Stimulated activated naive CD8-positive, alpha-beta T cell treated with anti-CD3 and anti-CD28 coated beads, Interleukin-15, Interleukin-2, amounts not matched to agents 100 U/mL and 50 U/mL, for 24 hours (primary cell): Measurements from ENCODE around the gene OR51A2.
A peak's percentile ranks its signal among the peaks of the same experiment; 100 is the strongest.
"Not testable (repeated sequence)": the region's sequence is repeated elsewhere in the genome, so short reads cannot be mapped to it uniquely, and the experiment has no call there.

ENCODE experiments used
- ATAC-seq: fragments of 150-1000 bp; cut with Tn5 transposase; one replicate; pipeline ENCODE4 v1.10.0; 2021
- DNase-seq: peaks from one replicate; pipeline ENCODE4 v3.0.0; 2021

The OR51A2 gene, protein sequence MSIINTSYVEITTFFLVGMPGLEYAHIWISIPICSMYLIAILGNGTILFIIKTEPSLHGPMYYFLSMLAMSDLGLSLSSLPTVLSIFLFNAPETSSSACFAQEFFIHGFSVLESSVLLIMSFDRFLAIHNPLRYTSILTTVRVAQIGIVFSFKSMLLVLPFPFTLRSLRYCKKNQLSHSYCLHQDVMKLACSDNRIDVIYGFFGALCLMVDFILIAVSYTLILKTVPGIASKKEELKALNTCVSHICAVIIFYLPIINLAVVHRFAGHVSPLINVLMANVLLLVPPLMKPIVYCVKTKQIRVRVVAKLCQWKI

DNA sequence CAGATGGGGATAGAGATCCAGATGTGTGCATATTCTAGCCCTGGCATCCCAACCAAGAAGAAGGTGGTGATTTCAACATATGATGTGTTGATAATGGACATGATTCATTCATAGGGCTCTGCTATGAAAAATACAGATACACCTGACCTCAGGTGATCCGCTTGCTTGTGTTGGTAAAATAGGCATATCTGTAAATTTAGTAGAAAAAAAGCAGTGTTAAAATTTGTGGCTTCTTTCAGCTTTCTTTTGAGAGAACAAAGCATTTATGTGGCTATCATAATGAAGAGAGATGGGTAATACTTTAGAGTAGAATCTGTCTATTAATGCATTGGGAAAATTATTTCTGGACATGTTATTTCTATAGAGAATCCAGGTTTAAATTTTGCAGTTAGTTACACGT lies at the start of gene OR51A2:
TSS of gene OR51A2 (minus strand) at position 101 of the 400 bp plus-strand sequence. CDS start at position 101, 0 bp downstream.
- not testable (repeated sequence) for DNase-seq, ATAC-seq

DNA sequence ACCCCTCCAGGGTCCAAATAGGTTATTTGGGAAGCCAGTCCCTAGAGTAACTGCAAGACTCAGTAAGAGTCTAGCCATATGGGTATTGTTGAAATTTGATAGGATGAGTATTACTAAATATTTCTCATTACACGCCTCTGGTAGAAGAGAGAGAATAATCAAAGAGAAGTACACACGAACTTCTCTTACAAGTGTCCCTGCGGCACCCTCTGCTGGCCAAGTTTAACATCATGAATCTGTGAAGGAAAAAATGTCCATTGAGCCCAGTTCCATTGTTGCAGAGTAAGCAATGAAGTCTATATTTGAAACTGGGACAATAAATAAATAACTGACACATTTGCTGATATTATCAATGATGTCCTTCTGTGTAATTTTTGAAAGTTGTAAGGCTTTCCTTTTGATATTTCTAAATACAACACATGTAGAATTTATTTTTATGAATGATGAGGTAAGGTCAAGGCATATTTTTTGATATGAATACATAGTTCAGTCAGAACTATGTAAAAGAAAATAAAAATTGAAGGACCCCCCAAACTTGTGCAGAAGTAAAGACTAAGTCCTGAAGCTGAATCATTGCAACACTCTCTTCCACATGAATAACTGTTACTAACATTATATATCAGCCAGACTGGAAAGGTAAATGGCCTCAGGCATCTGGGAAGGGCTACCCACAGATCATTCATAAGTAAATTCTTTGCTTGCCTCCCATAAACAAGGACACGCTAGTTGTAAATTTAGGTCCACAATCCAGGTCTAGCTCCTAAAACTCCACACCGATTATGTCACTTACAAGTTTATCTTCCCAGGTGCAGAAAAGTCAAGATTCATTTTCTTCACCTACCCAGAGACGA lies 49.1 kb upstream of the OR51A2 start:
- DNase-seq, result peak; percentile 24
- no peak for ATAC-seq

DNA sequence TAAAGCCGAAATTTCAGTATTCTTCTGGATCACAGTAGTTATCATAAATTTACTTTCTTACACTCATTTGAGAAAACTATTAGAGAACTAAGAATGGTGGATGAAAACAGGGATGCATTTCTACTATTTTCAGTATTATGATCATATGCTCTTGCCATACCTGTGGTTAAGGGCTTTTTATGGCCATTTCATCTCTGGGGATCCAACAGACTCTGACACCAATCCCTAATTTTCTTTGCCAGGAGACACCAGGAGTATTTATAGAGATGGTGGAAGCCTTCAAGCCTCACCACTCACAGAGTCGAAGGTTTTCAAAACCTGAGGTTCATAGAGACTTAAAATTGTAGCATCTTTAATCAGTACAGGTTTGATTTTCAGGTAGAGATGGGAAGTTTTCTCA lies 39.0 kb upstream of the OR51A2 start, which contains the start of gene OR51L1:
TSS of gene OR51L1 (plus strand) at position 301 of the 400 bp plus-strand sequence. CDS start 4,132 bp downstream, outside the sequence.
- no peak for ATAC-seq
- no peak for DNase-seq

DNA sequence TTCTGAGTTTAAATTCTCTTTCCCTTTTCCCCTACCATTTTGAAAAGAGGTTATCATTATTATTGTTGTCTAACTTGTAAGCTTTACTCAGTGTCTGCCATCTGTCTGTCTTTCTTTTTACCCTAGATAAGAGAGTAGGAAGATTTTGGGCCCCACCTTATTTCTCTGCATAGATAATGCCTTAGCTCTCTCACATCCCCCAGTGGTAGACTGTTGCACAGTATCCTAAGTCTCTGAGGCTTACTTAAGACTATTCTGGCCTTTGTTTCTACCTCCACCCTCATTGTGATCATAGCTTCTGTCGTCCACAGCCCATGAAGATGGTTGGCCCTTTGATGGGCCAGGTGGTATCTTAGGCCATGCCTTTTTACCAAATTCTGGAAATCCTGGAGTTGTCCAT lies 35.5 kb upstream of the OR51A2 start:
- ATAC-seq (no peak), DNase-seq (no peak)

DNA sequence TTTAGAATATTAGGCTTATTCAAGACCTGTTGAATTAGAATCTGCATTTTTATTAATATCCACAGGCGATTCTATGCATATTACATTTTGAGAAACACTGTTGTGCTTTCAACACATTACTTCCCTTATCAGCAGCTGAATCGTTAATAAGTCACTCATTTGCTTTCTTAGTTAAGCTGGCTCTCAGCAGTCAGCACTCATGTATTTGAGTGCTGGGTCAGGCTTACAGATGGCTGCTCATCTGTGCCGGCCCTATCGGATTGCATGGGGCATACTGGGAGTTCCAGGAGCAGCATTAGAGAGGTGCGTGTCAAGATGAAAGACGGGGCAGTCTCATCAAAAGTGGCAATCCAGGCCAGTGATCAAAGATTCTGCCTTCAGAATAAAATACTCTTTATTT lies 28.3 kb upstream of the OR51A2 start:
- DNase-seq (no peak), ATAC-seq (no peak)

DNA sequence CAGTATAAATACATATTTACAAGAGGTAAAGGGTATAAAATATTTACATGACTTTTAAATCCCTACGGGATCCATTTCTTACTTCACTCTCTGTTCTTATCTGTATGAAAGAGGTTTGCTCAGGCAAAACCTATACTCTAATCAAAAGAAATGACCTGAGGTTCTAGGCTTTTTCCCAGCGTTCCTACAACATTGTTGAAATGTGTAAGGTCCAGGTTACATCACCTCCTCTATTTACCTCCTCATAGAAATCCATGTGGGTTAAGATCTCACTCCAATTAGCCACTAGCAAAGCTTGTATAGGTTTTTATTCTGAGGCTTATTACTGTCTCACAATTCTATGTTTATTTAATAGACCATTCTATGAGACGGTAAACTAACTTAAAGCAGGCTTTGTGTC lies 27.2 kb upstream of the OR51A2 start:
- no peak for ATAC-seq
- DNase-seq, result no peak

DNA sequence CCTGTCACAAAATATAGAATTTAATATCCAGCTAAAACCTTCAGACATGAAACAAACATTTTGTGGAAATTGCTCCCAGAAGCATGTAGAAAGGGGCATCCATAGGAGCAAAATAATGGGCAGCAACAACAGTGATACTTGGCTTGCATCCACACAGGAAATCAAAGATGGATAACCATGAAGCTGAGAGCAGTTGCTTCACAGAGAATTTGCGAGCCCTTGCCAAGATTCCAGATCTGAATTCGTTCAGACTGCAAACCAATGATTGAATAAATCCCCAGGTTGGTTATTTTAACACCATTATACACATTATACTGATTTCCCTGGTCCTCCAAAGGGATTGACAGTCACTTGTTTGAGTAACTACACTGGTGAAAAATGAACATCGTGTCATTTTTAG lies 23.5 kb upstream of the OR51A2 start:
- ATAC-seq (no peak), DNase-seq (no peak)

DNA sequence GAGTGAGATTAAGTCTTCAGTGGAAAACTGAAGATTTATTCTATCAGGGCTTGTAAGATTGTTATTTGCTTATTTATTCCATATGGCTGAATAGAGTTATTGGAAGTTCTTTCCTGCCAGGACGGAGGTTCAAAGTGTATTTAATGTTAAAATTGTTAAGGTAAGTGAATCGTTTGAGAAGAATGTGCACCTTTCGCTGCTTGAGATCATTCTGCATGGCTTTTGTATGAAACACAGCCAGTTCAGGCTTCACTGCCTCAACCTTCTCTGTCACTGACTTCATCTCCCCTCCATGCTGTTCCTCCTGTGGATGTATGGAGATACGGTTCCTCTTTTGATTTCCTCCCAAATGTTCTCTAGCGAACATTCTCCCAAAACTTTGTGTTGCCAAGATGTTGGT lies 19.9 kb upstream of the OR51A2 start:
- no peak for ATAC-seq
- no peak for DNase-seq

DNA sequence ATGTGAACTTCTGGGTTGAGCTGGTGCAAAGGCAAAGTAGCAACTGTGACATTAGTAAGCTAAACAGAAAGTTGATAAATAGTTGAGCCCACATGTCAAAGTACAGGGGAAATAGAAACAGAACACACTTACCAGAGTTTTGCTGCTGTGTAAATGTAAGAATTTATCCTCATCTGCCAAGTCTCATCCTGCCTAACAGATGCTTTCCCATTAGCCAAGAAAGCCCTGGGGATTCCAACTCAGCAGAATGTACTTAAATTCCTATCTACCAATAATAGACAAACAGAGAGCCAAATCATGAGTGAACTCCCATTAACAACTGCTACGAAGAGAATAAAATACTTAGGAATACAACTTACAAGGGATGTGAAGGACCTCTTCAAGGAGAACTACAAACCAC lies 7.3 kb upstream of the OR51A2 start:
- DNase-seq (no peak), ATAC-seq (no peak)

DNA sequence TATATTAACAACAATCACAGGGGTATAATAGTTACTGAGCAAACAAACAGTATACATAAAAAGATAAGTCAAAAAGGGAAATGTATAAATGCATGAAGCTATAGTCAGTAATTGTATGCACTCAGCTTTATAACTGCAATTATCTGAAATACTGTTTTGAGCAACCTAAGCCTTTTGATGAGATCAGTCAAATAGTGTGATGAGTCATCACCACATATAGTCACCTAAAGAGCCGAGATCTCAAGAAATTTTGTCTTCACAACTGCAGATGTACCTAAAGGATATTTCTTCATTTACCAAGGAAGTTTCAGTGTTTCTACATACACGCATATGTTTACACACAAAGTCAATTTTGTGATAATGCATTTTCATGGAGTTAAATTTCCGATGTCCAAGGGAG lies 5.4 kb upstream of the OR51A2 start:
- no peak for DNase-seq

DNA sequence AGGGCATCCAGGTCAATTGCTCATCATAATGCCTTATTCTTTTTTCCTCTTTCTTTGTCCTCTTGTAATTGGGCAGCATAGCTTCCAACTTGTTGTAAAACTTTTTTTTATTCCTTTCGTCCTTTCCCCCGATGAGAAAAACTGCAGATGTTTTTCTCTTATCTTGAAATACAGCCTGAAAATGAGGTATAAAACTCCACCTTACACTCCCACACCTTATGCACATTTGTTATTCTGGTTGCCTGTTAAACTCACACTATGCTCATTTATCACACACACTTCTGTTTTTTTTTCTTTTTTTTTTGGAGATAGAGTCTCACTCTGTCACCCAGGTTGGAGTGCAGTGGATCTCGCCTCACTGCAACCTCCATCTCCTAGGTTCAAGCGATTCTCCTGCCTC lies 1.9 kb upstream of the OR51A2 start:
- DNase-seq (no peak), ATAC-seq (no peak)

More for the DNA sequence above, 5.4 kb upstream of the OR51A2 start:
- ATAC-seq, result no peak

DNA sequence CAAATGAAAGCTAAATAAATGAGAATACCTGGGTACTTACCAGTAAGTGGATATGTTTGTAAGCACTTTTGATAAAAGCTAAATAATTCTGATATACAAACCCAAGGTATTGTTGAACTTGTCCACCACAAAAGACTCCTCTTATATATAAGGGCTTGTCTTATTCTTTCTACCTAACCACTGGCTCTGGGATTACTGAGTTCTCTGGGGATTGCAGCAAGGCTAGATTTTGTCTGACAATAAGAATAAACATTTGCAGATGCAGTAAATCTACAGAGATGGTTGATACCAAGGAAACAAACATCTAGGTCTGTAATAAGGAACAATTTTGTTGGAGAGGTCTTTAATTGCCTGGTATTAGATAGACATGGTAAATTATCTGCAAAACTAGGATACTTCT lies 8.0 kb downstream of the OR51A2 start, which contains the start of gene OR51A4:
TSS of gene OR51A4 (minus strand) at position 101 of the 400 bp plus-strand sequence. CDS start 505 bp downstream, outside the sequence.
- DNase-seq (no peak), ATAC-seq (no peak)

DNA sequence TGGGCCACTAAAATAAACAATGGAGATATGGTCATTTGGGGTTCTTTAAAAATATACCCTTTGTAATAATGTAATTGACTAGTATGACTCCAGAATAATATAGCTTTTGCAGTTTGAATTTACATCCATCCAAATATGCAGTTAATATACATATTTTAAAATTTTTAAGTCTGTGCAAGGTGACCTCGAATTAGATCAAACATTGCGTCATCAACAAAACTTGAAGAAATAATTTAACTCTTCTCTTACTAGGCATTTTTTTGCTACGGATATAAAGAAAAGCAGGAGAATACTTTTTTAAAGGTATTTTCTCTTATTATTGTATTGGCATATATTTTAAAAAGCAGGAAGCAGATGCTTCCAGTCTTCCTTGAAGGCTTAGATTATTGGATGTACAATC lies 18.8 kb downstream of the OR51A2 start:
- no peak for DNase-seq
- ATAC-seq, result no peak

DNA sequence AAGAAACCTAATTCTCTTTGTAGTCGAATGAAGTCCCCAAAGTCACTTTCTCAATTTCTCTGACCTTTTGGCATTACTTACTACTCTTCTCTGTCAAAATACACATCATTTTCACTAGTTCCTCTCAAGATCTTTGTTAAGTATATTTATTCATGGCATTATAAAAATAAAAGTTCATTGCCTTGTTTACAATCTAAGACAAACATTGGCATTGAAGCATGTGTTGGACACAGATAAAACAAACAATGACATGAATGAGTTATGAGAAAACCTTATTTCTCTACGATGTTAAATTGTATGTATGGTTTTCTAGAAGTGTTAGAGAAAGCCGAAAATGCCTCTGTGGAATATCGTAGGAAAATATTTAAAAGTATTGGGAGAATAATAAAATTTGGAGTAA lies 22.8 kb downstream of the OR51A2 start:
- ATAC-seq (no peak), DNase-seq (no peak)

DNA sequence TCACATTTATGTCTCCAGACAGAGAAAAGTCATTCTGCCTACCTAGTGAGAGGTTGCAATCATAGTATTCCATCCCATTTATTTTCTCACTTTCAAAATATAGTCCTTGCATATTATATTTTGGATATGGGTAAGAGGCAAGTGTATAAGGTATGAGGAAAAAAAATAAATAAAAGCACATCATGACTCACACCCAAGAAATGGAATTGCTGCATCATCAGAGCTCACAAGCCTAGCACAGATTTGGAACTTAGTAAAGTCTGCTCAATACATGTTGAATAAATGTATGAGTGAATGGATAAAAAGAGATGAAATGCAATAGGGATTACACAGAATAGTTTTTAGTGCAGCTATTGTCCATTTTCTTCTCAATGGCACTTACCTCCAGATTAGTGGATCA lies 28.9 kb downstream of the OR51A2 start:
- DNase-seq, result no peak
- no peak for ATAC-seq

DNA sequence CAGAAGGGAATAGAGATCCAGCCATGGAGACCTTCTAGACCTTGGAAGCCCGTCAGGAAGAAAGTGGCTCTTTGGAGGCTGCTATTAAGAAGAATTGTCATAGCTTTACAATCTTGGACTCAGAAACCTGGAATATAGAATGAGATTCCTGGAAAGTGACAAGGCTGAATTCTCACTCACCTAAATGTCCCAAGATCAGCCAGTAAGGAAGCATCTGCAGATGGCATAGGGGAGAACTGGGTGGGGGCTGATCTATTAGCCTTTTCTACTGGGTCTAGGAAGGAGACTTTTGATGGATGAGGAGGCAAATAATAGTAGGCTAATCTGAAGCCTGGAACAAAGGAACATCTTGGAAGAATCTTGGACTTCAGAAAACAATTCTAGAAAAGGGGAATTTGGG lies 31.3 kb downstream of the OR51A2 start, which contains the start of gene OR51G1:
TSS of gene OR51G1 (minus strand) at position 101 of the 400 bp plus-strand sequence. CDS start at position 101, 0 bp downstream.
- ATAC-seq (no peak), DNase-seq (no peak)

DNA sequence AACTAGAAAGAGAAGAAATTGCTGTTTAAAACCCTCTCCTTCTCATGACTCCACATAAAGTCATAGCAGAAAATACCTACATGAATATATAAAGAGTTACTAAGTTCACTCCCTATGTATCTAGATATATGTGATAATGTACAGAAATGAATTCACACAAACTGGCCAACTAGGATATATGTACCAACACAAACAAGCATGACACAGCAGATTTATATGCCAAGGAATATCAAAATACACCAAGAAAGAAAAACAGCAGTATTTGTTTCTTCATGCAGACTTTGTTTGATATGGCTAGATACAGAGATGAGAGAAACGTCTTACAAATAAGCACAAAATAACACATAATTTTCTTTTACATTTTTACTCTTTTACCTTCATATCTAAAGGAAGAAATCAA lies 33.2 kb downstream of the OR51A2 start:
- no peak for ATAC-seq
- no peak for DNase-seq

DNA sequence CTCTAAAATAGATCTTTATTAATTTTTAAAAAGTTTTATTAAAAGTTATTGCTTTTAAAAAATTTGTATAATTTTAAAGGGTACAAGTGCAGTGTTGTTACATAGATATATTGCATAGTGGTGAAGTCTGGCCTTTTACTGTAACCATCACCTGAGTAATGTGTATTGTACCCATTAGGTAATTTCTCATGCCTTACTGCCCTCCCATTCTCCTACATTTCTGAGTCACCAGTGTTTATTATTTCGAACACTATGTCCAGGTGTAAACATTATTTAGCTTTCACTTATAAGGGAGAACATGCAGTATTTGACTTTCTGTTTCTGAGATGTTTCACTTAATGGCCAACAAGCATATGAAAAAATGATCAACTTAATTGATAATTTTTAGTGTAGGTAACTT lies 33.7 kb downstream of the OR51A2 start:
- ATAC-seq, result no peak
- no peak for DNase-seq

DNA sequence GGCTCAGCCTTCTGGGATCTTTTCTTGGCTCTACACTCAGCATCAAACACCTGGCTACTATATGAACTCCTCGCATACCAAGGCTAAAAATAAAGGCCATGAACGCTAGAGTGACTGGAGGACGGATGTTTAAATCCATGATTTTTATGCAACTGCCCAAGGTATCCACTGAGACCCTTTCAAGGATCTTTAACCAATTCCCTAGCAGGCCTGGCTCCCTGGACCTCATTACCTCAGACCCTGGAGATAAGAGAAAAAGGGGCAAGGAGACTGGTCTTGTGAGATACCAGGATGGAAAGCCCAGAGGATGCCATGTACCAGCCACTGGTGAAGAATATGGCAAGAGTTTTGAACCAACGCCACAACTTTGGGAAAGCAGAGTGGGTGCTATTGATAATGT lies 36.3 kb downstream of the OR51A2 start, which contains the start of gene OR51G2:
TSS of gene OR51G2 (minus strand) at position 101 of the 400 bp plus-strand sequence. CDS start 3,687 bp downstream, outside the sequence.
- DNase-seq (no peak), ATAC-seq (no peak)

DNA sequence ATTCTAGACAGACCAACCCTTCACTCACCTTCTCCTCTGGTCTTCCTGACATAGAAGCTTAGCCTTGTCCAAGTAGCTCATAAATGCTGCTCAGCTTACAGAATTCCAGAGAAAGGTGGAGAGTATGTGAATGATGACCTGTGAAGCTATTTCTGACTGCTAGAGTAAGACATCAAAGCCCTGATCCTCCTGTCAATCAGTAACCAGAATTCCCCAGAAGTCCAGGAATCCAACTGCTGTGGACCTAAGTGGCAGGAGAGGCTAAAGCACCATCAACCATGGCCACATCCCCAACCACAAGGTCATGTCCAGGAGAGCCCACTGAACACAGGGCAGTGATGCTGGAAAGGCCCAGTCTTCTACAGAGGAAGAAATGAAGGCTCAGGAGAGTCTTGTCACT lies 38.9 kb downstream of the OR51A2 start:
- no peak for DNase-seq
- ATAC-seq, result no peak
